ACC112 (cell line): Measurements from ENCODE around the gene RNF166.

ENCODE experiments used
- H2AFZ ChIP-seq: fragments of 200-600 bp; sonication (generic); one replicate; pipeline ENCODE4 v1.6.0; 2017; ENCODE audit warnings: antibody characterized with exemption, low read length; ENCODE audit not compliant: unreplicated experiment
- H3K27ac ChIP-seq: fragments of 200-600 bp; sonication (generic); 2 replicates; pipeline ENCODE4 v1.5.1; 2014; ENCODE audit warnings: low read depth, mild to moderate bottlenecking, antibody characterized with exemption, low read length, moderate library complexity
- H3K27me3 ChIP-seq: fragments of 200-600 bp; sonication (generic); 2 replicates; pipeline ENCODE4 v1.6.1; 2014; ENCODE audit warnings: mild to moderate bottlenecking, antibody characterized with exemption, low read length, moderate library complexity, mixed read lengths; ENCODE audit not compliant: insufficient read depth
- H3K36me3 ChIP-seq: fragments of 200-600 bp; sonication (generic); 2 replicates; pipeline ENCODE4 v1.6.1; 2016; ENCODE audit warnings: mild to moderate bottlenecking, antibody characterized with exemption, low read length, moderate library complexity, mixed read lengths; ENCODE audit not compliant: insufficient read depth
- H3K4me1 ChIP-seq: fragments of 200-600 bp; sonication (generic); one replicate; pipeline ENCODE4 v1.6.1; 2016; ENCODE audit warnings: low read length, mixed read lengths; ENCODE audit not compliant: insufficient read depth, unreplicated experiment, control insufficient read depth
- H3K4me3 ChIP-seq: fragments of 200-600 bp; sonication (generic); 2 replicates; pipeline ENCODE4 v1.5.1; 2014; ENCODE audit warnings: mild to moderate bottlenecking, low read depth, low read length
- H3K79me2 ChIP-seq: fragments of 200-600 bp; sonication (generic); one replicate; pipeline ENCODE4 v1.6.0; 2016; ENCODE audit warnings: low read length; ENCODE audit not compliant: control insufficient read depth, unreplicated experiment, insufficient read depth

Gene RNF166

GRCh38 chr16:88721815-88722755 lies 15.9 kb upstream of the RNF166 start:
- no peaks in the 10 kb centered on the region for H3K4me1 ChIP-seq
- no peak overlapping the region for H2AFZ ChIP-seq
- no peaks in the 10 kb centered on the region for H3K27me3 ChIP-seq
- no peak overlapping the region for H3K4me3 ChIP-seq
- H3K79me2 ChIP-seq: no peaks in the 10 kb centered on the region
- H3K27ac ChIP-seq: no peak overlapping the region
- peaks cover 28% of the 10 kb centered on the region; the same call in 1 of the 2 replicates for H3K36me3 ChIP-seq

DNA sequence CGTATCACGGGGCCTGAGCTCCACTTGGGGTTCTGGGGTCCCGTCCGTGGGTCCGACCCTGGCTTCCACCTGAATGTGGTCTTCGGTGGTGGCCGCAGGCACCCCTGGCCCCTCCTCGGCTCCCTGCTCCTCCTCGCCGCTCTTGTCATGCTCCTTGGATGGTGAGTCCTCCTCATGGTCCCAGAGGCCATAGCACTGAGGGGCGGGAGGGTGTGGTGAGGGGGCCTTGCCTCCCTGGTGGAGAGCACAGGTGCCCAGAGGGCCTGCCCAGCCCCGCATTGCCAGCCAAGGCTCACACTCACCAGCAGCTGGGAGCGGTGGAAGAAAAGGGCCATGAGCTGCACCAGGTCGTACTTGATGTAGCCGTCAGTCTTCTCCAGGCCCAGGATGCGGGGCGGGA lies 15.0 kb upstream of the RNF166 start:
- H3K4me3 ChIP-seq: no peak overlapping the region
- H3K27me3 ChIP-seq: no peaks in the 10 kb centered on the region
- no peaks in the 10 kb centered on the region for H3K4me1 ChIP-seq
- no peaks in the 10 kb centered on the region for H3K79me2 ChIP-seq
- H3K27ac ChIP-seq: no peak overlapping the region
- H3K36me3 ChIP-seq: peaks cover 31% of the 10 kb centered on the region; the same call in 1 of the 2 replicates
- H2AFZ ChIP-seq: no peak overlapping the region

- Histone ChIP-seq H3K36me3 (peaks cover 31% of the 10 kb centered on the region; the same call in 1 of the 2 replicates), H2AFZ (no peak overlapping the region), H3K27me3 (no peaks in the 10 kb centered on the region), H3K27ac (no peak overlapping the region), H3K4me1 (no peaks in the 10 kb centered on the region), H3K79me2 (no peaks in the 10 kb centered on the region), H3K4me3 (no peak overlapping the region)
These were observed 14.3 kb upstream of the RNF166 start for GRCh38 chr16:88720396-88720970.

- Histone ChIP-seq H3K27ac (no peak overlapping the region), H3K4me3 (no peak overlapping the region), H3K27me3 (no peaks in the 10 kb centered on the region), H3K4me1 (no peaks in the 10 kb centered on the region), H2AFZ (no peak overlapping the region), H3K36me3 (peaks cover 31% of the 10 kb centered on the region; the same call in 1 of the 2 replicates), H3K79me2 (no peaks in the 10 kb centered on the region)
These were observed 13.7 kb upstream of the RNF166 start for GRCh38 chr16:88719933-88720296.

DNA sequence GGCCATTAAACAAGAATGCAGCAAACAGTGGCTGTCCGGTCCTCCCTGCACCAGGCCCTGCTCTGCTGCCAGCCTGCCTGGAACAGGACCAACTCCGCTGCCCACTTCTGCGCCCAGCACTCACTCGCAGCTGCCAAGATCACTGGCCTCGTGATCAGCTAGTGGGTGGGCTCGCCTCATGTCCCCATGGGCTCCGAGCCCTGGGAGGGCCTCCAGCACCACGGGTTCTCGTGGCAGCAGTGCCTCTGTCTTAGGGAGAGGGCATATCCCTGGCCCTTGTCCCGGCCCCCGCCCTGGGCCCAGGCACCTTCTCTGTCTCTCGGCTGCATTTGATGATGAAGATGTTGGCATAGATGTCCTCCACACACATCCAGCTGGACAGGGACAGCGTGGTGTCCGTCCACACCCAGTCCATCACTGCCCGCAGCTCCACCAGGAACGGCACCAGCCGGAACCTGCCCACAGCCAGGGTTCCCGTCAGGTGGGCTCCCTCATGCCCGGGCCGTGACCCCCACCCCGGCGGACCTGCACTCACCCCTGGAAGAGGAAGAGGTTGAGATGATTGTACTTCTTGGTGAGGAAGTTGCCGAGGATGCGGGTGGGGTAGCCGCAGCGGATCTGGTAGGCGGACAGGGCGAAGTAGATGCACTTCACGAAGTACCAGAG lies 13.2 kb upstream of the RNF166 start:
- Histone ChIP-seq H3K36me3 (peaks cover 31% of the 10 kb centered on the region; the same call in 1 of the 2 replicates), H3K79me2 (no peaks in the 10 kb centered on the region), H2AFZ (no peak overlapping the region), H3K27ac (no peak overlapping the region), H3K27me3 (no peaks in the 10 kb centered on the region), H3K4me3 (no peak overlapping the region), H3K4me1 (no peaks in the 10 kb centered on the region)

DNA sequence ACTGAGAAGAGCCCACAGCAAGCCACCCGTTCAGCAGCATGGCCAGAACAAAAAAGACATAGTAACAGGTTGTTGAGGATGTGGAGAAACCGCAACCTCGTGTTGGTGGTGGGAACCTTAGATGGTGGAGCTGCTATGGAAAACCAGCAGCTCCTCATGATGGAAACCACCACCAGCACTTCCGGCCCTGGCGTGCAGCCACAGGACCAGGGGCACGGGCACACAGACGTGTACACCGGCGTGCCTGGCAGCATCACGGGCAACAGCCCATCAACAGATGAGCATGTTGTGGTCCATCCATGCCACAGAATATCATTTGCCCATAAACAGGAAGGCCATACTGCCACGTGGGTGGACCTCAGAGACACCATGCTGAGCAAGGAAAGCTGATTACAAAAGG lies 12.0 kb upstream of the RNF166 start:
- Histone ChIP-seq H2AFZ (no peak overlapping the region), H3K27me3 (no peaks in the 10 kb centered on the region), H3K27ac (no peak overlapping the region), H3K36me3 (peaks cover 30% of the 10 kb centered on the region; the same call in 1 of the 2 replicates), H3K4me1 (no peaks in the 10 kb centered on the region), H3K79me2 (no peaks in the 10 kb centered on the region), H3K4me3 (no peak overlapping the region)

GRCh38 chr16:88716601-88717001 lies 10.4 kb upstream of the RNF166 start:
- H3K36me3 ChIP-seq: peaks cover 28% of the 10 kb centered on the region; the same call in 1 of the 2 replicates
- no peak overlapping the region for H3K4me3 ChIP-seq
- H2AFZ ChIP-seq: no peak overlapping the region
- no peaks in the 10 kb centered on the region for H3K27me3 ChIP-seq
- H3K79me2 ChIP-seq: peaks cover 5% of the 10 kb centered on the region
- H3K27ac ChIP-seq: no peak overlapping the region
- no peaks in the 10 kb centered on the region for H3K4me1 ChIP-seq

- Histone ChIP-seq H3K27ac (no peak overlapping the region), H2AFZ (no peak overlapping the region), H3K4me3 (no peak overlapping the region), H3K79me2 (peaks cover 5% of the 10 kb centered on the region), H3K27me3 (no peaks in the 10 kb centered on the region), H3K36me3 (peaks cover 26% of the 10 kb centered on the region; the same call in 1 of the 2 replicates), H3K4me1 (no peaks in the 10 kb centered on the region)
These were observed 10.0 kb upstream of the RNF166 start for GRCh38 chr16:88716201-88716600.

GRCh38 chr16:88715312-88716190 lies 9.3 kb upstream of the RNF166 start:
- Histone ChIP-seq H3K4me1 (no peaks in the 10 kb centered on the region), H3K4me3 (no peak overlapping the region), H2AFZ (no peak overlapping the region), H3K36me3 (peaks cover 19% of the 10 kb centered on the region; the same call in 1 of the 2 replicates), H3K79me2 (peaks cover 5% of the 10 kb centered on the region), H3K27ac (no peak overlapping the region), H3K27me3 (no peaks in the 10 kb centered on the region)
